Stimulated activated CD4-positive, alpha-beta T cell treated with anti-CD3 and anti-CD28 coated beads, Interleukin-4, amount 100 ng/mL, for 24 hours (primary cell): ENCODE data around the gene LGR5.

ENCODE experiments used
- DNase-seq: peaks from one replicate; pipeline ENCODE4 v3.0.0-alpha.2; 2020

The LGR5 gene

DNA sequence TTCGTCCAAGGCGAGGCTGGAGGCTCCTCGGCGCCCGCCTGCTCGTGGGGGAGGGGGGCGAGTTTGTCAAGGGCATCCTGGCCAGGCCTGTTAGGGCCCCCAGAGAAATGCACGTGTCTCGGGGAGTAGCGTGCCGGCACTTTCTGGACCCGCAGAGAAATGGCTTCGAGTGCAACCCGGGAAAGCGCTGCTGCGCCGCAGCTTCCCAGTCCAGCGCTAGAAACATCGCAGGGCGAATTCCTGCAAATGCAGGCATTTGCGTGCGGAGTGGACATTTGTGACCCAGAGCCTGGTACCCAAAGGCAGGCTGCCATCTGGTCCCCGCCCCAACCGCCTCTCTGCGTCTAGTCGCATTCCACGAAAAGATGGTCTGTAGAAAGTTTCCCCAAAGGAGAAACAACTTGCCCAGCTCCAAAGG lies 756 bp downstream of the LGR5 start:
- DNase-seq = no peak

DNA sequence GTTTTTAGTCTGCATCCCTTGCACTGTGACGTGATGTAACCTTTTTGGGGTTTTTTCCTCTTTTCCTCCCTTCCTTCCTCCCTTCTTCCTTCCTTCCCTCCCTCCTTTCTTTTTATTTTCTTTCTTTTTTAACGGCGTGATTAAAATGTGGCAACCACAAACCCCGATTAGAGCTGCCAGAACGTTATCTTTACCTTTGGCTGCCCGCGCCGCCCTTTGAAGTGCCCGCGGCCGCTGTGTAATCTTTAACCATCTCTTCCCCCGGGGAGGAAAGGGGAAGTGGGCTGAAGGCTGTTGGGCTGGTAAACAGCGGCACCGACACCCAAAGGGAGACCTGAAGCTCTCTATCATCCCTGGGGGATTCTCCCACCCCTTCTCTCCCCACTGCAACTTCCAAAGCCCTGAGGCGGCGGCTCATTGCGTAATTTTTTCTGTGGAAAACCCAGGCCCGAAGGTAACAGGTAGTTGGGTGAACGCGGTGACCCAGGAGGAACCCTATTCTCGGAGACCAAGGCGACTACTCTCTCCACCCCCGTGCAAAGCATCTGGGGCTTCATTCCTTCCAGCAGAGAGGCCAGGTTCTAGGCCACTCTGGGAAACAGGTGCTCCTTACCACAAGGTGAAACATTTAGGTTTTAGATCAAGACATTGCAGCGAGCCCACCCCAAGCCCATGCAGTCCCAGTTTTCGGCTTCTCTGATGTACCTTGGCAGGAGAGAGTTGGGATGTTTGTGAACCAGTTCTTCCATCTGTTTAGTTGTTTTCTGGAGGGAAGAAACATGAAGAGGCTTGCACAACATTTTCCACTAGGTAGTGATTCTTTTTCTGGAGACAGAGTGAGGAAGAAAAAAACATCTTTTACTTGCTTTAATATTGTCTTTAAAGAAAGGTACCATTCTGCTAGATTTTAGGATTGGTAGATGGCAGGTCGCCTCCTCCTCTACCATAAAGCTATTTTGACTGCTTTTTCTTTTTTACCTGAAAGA lies 1.5 kb downstream of the LGR5 start:
- DNase-seq = no peak

DNA sequence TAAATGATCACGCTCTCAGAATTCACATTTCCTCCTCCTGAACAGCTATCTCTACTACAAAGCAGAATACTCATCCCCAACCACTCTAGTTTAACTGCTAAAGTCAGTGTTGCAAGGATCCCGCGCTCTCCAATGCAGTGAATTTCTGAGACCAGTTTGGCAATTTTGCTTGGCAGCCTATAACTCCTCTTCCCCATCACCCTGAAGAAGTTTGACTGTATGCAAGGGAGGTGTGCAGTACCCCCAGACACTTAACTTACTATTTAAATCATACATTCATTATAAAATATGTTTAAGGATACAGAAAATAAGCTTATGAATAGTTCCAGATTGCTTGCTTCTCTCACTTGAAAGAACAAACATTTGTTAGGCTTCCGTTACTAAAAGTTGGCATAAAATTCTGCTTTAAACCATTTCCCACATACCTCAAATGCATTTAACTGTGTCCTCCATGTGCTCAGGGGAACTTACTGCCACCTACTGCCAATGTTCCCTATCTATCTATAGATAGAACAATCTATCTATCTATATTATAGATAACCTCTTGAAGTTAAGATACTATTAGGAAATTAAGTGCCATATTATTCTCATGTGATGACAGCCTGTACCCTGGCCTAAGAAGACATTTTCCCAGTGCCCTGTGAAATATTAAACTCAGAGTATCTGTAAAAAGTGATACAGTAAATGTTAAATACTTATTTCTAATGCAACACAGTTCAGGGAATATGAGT lies 2.4 kb downstream of the LGR5 start:
- no peak for DNase-seq

DNA sequence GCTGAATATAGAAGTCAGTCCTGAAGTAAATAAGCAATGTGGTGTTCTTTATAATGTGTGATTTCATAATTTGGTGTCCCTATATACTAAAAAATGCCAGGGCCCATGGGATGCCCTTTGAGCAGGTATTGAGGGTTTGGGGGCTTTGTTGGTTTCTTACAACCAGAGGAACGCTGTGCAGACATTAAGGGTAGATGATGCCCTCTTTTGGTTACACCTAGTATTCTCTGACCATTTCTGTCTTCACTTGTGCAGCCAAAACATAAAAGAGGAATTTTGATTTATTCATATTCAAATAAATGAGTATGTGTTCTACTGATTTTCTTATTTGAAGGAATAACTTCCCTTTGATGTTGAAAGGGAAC lies 3.0 kb downstream of the LGR5 start:
- DNase-seq = no peak

DNA sequence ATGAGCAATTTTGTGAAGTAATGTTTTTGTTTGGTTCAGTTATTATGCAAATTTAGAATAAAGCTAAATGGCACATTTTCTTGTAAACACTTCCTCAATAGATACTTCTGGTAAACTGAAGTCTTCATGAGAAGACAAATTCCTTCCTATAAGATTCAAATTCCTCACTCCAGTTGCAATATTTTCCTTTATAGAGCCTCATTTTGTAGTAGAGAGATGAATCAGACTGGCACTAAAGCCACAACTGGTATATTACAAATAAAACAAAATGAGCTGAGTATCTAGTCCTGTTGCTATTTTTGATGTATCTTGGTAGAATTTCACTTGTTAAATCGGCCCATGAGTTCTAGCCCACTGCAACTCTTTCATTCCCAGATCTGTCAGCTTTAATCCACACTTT lies 5.5 kb downstream of the LGR5 start:
- DNase-seq = no peak

DNA sequence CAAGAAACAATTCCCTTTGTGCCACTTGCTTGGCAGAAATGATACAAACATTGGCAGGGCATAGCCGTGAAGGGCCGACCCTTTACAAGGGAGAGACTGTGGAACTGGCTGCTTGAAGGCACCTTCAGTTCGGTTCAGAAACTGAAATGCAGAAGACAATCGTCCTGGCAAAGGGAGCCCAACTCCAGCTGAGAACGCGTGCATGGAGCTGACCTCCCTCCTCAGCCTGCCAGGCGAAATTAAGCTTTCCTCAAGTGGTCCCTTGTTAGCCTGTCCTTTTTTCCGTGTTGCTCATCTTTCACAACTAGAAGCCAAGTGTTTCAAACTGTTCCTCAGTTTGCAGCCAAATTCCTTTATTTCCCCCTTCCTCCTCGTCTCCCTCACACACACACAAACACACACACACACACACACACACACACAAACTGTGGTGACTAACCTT lies 8.1 kb downstream of the LGR5 start:
- no peak for DNase-seq

DNA sequence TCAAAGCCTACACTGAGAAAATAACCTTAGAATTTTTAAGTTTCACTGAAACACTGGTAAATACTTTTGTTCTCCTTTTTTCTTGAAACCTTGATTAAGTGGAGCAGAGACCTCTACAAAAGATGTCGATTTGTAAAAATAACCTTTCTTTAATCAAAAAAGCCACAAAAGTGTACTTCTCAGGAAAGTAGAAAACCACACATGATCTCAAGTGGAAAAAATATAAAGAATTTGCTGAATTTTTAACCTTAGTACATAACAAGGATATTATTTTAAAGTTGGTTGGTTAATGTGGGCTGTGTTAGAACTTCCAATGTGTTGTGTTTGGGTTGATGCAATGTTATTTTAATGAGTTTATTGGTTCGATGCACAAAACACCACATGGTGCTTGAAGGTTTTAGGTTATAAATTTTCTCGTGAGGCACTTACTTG lies 8.6 kb downstream of the LGR5 start:
- no peak for DNase-seq

DNA sequence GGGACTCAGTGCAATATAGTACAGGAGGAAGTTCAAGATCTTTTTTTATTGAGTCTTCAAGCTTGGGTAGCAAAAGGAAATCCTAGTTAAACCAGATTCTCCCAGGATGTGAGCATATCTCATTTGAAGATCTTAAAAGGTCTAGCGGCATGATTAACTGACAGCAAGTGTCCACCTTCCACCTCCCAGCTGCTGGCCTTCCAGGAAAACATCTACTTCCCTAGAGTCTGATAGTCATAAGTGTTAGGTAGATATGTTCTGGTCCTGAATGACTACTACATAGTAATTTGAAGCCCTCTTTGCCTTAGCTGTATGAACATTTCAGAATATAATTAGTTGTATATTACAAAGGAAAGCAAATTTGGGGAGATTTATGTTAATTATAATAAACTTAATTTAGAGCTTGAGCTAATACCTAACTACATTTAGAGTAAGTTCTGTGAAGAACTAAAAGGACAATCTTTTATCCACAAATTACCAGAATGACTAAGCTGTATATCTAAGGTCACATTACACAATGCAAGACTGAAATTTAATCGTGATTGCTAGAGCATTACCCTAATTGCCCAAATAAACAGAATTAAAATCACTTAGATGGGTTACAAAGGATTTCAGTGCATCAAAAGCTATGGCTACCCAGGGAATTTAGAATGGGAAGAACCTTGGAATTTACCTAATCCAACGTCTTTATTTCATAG lies 9.9 kb downstream of the LGR5 start:
- no peak for DNase-seq

DNA sequence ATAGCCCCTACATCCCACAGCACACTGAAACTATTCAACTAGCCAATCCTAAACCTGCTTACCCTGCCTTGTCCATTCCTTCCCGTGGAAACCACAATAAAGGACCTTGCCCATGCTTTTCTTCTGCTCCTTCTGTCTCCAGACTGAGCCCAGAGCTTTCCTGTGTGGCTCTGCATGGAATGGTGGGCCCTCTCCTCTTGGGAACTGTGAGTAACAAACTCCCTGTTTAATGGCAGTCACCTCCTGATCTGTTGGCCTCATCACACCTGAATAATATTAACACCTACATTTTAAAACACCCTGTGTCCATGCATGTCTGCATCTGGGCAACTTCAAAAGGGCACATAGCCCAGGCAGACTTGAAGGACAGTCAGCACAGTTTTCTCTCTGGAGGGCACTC lies 12.4 kb downstream of the LGR5 start:
- no peak for DNase-seq

DNA sequence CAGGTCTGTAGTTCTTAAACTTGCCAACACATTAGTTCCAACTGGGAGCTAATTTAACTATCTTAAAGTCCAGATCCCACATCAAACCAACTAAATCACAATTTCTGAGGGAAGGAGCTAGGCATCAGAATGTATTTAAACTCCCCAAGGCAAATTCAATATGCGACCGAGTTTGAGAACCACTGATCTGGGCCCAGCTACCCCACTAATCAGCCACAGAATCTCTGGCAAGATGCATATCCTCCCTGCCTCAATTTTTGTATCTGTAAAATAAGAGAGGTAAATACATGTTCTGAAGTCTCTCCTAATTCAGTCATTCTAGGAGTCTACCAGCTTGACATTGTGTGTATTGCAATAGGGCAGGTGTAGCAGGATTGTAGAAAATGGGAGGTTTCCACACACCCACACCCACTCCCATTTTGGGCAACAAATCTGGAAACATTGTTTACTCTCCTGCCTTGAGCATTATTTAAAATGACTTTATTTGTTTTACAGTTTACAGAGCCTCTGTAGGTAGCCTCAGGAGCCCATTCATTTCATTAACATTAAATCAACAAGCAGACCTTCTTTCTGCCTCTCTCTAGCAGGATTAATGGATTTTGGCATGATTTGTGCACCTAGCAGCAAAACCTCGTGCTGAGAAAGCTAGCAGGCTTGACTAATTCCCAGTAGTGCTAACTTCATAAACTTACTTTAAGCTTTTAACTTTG lies 15.6 kb downstream of the LGR5 start:
- DNase-seq = no peak

DNA sequence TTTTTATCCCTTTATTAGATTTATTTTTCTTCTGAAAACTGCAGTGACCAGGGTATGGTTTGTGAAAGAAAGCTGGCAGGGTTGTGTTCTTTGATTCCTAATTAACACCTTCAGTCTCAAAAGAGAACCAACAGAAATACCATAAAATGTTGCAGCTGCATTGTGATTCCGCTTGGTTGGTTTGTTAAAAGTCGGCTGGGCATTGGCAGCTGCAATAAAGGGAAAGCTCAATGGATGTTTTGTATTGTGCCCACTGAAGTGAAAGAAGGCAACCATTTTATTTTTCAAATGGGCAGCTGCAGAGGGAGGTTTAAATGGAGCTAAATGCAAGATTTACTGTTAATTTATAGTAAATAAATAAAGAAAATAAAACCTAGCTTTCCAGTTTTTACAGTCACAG lies 16.7 kb downstream of the LGR5 start:
- DNase-seq = no peak

DNA sequence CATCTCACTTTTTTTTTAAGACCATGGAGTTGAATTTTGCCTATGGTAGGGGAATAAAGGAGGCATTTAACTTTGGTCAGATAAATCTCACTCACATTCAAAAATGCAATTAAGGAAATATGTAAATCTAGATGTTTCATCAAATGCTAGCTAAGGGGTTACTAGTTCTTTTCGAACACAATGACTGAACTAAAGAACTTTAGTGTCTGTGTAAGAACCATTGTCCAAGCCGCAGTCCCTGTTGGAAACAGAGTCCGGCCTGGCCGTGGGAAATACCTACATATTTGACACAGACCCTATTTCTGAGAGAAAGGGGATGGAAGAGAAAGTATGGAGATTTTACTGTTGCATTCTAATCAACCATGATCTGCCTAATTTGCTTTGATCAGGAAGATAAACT lies 17.4 kb downstream of the LGR5 start:
- no peak for DNase-seq

DNA sequence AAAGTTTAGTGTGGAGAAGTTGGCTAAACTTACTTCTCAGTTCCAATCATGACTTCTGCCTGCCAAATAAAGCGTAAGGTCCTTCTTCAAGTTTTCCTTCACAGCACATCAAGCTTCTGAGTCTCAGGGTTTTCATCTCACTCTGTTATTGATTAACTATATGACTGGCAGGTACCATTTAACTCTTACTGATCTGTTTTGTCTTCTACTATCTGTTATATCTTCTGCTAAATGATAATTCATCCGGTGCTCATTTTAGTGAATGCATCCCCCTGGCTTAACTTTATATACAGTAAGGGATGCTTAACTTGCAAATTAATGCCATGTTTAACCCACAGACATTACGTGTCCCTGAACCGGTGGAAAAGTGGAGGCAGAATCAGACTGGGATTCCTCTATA lies 20.7 kb downstream of the LGR5 start:
- DNase-seq = no peak

DNA sequence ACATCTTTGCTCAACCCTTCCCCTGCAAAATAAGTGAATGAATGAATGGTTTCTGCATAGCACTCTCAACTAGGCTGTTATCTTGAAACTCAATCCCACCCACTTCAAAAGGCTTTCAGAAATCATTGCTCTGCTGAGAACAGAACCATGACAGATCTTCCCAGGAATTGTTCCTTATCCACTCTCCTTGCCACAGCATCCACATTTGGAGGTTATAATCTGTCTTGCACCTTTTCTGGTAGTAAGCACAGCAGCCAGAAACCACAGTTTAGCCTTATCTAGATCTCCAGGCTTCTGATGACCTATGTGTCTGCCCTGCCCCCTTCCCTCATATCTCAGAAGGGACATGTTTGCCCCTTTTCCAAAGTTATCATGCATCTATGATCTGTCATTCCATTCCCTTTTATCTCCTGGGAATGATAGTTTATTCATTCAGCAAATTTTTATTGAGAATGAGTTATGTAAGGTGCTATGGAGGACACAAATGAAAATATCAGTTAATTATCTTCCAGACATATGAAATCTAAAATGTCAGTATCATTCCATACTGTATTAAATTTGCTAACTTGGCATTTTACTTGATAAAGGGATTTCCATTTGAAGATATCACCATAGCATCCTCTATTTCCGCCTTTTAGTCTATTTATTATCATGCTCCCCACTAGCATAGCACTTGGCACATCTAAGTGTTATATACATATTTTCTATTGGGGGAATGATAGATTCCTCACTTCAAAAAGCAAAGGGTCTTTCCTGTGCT lies 21.4 kb downstream of the LGR5 start:
- DNase-seq = no peak

DNA sequence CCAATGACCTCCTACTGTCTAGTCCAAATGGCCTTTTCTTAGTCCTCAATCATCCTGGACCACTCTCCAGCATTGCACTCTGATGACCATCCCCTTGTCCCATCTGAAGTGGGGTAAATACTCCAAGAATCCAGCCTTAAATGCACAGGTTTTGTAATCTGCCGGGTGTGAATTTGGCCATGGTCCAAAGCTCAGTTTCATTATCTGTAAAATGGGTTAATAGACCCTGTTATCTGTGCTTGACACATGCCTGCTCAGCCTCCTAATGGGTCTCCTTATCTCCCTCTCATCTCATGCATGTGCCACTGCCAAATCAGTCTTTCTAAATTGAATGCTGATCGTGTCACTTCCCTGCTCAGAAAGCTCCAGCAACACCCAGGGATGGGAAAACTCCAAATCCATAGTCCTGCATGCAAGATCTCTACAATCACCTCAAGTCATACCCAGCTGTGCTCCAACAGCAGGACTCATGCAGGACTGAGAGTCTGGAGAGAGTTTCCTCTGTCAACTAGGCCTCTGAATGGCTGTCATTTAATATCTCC lies 22.3 kb downstream of the LGR5 start:
- no peak for DNase-seq

DNA sequence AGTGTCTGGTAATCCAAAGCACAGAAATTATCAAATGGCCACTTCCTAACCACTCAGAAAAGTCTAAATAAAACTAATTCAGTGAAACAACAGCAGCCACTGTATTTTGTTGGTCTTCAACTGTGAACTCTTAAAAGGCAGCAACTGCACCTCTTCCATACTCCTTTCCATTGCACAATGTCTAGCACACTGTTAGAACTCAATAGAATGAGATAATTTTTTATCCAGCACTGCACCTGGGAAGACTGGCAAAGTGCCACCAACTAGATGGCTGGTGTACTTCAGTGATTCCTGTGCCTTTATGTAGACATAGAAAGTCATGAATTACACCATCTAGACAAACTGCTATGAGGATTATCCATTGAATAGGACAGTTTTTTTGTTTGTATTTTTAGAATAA lies 26.2 kb downstream of the LGR5 start:
- DNase-seq = no peak

DNA sequence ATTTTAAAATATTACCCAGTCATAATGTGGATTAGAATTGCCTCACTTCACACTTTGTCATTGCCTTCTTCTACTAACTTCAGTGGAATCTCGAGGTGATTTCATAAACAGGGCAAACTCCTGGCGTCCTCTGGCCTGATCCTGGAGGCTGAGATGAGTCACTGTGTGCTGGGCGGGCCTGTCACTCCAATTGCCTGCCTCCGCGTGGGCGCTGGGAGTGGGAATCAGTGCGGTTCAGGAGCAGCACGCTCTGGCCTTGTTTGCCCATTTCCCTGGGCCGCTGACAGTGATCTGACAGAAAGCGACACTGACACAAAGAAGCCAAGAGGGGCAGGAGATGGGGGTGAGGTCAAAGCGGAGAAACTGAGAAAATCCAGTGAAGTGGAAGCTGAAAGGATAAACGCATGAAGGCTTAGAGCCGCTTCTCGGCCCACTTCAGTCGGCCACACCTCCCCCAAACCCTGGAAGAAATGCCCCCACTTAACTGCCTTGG lies 29.7 kb downstream of the LGR5 start:
- no peak for DNase-seq

DNA sequence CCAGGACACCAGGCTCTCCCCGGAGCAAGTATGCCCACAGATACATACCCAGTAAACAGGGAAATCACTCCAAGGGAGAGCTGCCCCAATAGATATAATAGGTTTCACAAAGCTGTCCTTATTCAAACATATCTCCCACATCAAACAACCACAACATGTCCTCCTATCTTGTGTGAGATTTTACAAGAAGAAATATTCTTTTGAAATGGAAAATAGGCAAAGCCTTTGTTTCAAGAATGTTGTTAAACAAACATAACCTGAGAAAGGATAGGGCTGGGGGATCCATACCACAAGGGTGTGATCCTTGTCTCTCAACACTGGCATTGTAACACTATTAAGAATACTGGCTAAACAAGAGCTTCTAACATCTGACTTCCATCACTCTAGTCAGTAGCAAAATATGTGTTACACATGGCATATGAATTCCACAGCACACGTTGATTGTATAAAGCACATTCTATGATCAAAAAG lies 32.9 kb downstream of the LGR5 start:
- no peak for DNase-seq

DNA sequence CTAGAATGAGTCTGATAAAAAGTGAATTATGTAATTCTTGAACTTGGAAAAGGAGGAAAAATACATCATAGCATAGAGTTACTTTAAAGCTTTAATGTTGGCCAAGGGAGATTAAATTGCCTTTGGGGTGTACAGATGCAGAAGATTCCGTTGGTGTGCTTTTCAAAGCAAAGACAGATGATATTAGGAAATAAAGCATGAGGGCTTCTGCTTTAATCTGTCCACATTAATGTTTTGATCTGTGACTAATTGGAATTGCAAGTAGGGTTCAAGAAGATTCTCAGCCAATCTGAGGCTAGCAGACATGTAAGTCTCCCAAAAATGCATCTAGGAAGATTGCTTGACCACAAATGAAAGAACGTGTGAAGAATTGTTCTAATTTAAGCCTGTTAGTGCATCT lies 35.2 kb downstream of the LGR5 start:
- DNase-seq = no peak

DNA sequence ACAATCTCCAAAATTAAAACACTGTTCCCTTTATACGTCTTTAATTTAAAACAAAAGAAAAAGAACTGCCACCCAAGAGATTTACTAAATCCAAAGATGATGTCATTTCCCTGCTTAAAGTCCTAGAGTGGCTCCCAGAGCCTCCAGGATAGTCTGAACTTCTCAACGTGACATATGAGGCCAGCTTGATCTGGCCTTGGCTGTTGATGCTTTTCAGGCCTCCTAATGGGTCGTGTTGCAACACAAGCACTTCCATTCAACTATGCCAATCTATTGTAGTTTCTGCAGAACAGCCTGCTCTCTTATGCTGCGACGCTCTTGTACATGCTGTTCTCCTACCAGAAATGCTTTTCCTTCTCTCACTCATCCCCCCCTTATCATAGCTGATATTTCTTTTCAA lies 35.7 kb downstream of the LGR5 start:
- DNase-seq = no peak

DNA sequence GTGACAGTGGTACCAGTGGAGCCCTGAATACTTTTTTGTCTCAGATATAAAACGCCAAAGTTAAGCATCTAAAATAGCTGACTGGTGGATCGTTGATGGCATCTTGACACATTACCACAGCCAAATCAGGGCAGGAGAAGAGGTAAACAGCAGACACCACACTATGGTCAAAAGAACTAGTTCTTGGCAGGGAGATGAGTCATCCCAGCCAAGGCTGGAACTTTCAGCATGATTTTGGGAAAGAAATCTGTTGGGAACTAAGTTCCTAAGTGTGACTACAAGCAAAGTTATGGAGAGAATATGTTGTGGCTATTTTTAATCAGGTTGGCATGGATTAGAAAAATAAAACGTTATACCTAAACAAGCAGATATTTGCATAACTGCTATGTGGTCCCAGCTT lies 36.9 kb downstream of the LGR5 start:
- DNase-seq = no peak

DNA sequence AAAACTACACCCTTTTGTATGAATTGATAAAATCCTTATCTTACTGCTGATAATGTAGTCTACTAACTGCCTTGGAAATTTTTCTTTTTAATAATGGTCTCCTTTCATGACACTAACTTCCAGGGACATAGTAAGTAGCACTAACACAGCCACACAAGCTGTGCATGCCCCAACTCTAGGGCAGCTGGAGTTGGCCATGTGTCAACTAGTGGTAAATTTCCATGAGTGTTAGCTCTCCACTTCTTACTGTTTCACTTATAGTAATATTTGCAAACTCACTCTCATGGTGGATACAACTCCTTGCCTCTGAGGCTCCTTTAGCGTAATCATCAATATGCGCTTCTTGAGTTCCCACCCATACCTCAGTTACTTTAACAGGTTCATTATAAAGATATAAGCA lies 38.0 kb downstream of the LGR5 start:
- no peak for DNase-seq
